HT-29 (cell line): Measurements from ENCODE around the gene ITGB8. TPM values are rescaled to one million over a fixed set of nuclear protein-coding genes. Genes with fewer than 3 reads are reported as not detected.

Experiments
- DNase-seq: peaks from one replicate; pipeline ENCODE4 v3.0.0-alpha.2; 2015; ENCODE audit warnings: low spot score
- total RNA-seq: library from RNA; depleted of rRNA; stranded (reverse); fragments of >200 nt; shearing (Covaris generic); gene quantifications from 2 replicates; pipeline ENCODE4 v1.2.3, GENCODE V29; 2014

The ITGB8 gene
- total RNA-seq, 1 experiment from 2014 or later = 25.4 TPM

- peak; percentile 64 for DNase-seq
Observed at GRCh38 chr7:20417675-20418382, 87.1 kb downstream of the ITGB8 start.

DNA sequence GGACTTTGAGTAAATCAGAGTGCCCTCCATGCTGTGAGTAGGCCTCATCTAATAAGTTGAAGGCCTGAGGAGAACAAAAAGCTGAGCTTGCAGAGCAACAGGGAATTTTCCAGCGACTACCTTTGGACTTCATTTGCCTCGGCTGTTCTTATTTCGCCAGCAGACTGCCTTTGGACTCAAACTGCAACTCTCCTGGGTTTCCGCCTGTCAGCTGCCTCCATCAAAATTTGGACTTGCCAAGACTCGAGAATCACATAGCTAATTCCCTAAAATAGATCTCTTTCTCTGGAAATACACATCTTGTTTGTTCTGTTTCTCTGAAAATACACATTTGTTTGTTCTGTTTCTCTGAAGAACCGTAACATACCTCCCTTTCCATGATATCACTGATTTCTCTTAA, 93.8 kb downstream of the ITGB8 start:
- DNase-seq = no peak

DNA sequence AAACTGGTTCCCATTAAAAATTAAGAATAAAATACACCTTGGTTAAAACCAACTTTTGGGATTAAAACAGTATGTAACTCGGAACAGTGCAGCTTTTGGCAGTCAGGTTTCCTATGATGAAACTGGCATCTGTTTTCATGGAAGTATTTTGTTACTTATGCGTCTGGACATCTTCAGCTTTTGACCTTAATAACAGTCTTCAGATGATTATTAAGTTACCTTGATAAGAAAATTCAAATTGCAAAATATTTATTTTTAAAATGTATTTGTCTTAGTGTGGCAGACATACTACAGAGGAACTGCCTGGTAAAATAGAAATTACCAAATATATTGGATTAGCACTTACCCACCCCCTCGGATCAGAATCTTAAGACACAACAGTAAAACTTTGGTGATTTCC, 100.0 kb downstream of the ITGB8 start:
- DNase-seq = no peak

- no peak for DNase-seq
Observed at GRCh38 chr7:20431146-20431545, 100.4 kb downstream of the ITGB8 start.

GRCh38 chr7:20432071-20432470, 101.4 kb downstream of the ITGB8 start:
- DNase-seq = no peak

DNA sequence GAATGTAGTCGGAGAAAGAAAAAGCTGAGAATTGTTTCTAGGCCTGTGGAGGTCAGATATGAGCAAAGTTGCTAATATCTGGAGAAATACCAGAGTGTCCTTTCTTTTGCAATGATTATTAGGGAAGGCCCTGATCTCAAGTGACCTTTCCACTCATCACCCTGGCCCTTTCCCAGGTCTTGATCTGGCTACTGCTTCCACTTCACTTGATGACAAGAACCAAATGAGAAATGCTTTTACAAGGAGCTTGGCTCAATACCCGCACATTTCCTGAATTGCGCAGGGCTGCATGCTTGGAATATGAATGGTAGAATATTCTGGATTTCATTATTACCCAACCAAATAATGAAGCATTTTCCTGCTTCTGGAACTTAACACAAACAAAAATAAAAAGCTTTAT, 104.6 kb downstream of the ITGB8 start:
- DNase-seq = no peak

DNA sequence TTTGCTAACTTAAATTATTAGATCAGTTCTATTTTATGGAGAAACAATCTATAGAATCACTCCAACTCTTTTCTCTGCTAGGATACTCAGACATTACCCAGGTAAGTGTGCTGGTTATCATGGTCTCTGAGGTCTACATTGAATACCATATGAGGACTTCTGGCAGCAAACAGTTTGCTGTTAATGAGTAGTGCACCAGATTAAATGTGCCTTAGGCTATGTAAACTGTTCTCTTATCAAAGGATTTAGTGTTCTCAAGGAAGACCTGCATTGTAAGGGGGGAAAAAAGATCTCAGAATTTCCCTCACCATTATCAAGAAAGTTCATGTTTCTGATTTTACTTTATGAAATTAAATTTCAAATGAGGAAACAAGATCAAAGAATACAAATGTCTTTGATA, 107.5 kb downstream of the ITGB8 start:
- DNase-seq = no peak

DNA sequence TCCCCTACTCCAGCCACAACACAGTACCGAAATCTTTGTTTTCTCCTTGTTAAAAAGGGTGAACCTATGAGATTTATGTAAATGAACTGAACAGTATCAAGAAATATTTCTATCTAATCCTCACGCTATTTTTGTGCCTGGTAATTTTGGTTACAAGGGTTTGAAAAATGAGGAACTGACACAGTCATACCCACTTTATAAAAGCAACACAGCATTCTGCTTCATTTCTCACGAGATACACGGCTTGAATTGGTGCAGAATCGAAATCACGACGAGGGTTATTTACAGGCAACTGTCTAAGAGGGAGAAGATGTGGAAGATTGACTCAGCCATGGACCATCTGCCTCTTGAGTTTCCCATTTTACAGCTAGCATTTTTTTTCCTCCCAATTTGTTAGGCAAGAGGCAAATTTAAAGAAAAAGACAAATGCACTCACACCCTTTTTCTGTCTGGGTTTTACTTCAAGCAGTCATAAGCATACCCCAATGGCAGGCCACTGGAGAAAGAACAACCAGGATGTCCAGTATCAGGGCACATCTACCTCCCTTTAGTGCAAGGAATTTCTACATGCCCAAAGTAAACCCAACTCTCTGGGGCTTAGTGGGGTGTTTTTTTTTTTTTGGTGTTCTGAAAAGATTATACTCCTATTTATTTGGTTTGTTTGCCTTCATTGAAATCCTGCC, 108.1 kb downstream of the ITGB8 start:
- DNase-seq = no peak

- DNase-seq = no peak
Observed at GRCh38 chr7:20439416-20440185, 108.9 kb downstream of the ITGB8 start.

DNA sequence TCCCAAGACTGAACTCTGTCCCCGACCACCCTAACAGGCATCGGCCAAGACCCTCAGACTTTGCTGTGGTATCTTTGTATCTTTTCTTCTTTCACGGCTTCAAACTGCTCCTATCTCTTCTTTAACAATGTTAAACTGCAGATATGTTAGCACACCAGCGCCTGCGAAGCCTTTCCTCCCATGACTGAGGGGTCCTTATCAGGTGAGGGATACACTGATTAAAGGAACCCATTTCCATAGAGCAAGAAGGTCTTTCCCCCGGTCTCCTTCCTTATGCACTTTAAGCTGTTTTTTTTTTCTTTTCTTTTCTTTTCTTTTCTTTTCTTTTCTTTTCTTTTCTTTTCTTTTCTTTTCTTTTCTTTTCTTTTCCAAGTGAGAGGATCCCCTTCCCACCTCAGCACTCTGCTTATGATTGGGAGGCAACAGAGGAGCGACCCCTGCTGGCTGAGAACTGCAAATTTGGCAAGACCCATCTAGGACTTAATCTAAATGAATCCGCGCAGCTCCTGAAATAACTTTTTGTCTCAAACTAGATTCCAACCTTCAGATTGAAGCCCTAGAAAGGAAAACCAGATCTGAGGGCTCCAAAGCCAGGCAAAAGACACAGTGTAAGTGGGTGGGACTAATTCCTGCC, 109.9 kb downstream of the ITGB8 start:
- DNase-seq = peak; percentile 30

GRCh38 chr7:20441346-20441745, 110.6 kb downstream of the ITGB8 start:
- DNase-seq = no peak

- DNase-seq = no peak
Observed at GRCh38 chr7:20441991-20442441, 111.3 kb downstream of the ITGB8 start.

DNA sequence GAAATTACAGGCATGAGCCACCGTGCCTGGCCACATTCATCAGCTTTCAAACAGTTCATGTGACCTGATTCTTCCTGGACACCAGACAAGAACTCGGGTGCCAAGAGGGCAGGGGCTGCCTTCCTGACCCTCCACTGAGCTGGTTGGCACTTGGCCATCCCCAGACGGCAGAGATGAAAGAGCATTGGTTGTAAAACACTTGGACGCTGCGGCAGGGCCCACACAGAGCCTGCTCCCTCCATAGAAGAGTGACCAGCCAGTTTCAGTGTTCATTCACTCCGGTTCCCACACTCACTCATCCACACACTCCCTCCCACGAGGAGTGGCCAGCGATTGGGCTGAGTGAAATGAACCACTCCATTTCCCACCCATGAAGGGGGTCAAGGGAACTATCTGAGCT, 112.3 kb downstream of the ITGB8 start:
- no peak for DNase-seq

DNA sequence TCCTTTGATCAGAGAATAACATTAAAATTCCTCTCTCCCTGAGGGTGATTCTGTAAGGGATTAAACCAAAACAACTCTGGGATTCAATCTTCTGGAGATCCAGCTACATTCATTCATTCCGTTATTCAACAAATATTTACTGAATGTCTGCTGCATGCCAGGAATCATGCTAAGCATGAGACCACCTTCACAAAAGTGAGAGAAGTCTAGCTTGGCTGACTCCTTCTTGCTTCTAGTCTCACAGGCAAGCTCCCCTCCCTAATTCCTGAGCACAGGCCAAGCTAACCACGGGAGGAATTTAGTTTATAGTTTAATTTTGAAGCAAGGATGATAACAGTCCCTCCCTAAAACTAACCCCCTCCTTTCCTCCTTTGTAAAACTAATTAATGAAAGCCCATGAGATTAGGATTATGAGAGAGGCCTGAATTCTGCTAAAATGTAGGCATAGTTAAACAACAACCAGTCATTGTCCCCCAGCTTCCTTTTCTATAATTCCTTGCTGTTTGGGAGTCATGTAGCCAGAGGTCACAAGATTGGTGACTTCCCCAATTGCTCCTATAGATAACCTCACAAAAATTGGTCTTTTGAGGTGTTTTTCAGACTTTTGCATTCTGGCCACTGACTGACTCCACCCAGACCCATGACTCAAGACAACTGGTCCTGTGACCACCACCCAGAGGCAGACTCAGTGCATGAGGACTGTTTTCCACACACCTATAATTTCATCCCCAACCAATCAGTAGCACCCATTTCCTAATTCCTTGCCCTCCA, 113.5 kb downstream of the ITGB8 start:
- DNase-seq = no peak

GRCh38 chr7:20447021-20447650, 116.4 kb downstream of the ITGB8 start:
- no peak for DNase-seq

GRCh38 chr7:20449176-20449575, 118.5 kb downstream of the ITGB8 start:
- no peak for DNase-seq

DNA sequence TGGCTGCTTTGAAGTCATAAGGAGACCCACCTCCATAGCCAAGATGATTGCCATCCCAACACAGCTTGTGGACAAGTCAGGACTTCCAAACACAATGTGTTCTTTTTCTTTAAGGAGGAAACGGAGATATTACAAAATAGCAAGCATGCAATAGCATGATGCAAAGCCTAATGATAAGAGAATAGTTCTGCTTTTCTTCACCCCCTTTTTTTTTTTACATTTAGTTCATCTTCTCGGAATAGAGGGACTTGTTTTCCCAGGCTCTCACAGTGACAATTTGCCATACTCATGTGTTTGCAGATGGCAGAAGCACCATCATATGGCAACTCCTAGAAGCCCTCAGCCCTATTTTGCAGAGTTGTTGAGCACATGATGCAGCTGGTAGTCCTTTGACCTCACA, 119.8 kb downstream of the ITGB8 start:
- no peak for DNase-seq

DNA sequence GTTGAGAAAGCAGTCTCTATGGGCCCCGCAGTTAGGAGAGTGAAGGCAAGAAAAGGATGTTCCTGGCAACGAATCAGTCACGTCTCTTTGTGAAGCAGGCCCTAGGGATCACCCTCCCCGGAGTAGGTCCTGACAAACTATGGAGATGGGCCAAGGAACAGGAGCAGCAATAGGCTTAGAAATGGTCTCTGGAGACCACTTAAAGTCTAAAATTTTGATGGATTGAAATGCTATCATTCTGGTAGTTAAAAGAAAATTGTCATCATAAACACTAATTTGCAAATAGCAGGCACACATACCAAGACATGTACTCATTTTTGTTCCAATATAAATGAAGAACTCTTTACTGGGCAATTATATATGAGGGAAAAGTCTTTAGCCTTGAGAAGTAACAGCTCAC, 123.5 kb downstream of the ITGB8 start:
- DNase-seq = no peak

DNA sequence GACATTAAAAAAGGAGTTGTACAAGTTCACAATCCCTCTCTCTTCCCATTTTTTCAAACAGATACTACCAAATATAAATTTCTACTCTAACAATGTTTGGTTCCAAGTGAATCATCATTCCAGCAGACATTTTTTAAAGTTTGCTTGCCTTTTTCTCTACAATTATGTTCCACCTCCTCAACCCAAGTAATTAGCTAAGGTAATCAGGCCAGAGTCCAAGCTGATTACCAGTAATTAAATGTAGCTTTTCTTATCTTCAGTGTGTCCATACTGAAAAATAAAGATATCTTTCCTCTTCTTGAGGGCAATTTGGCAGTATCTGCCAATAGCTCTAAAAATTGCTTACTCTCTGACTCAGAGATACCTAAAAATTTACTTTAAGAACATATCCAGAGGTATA, 126.0 kb downstream of the ITGB8 start:
- no peak for DNase-seq

GRCh38 chr7:20458521-20458920, 127.8 kb downstream of the ITGB8 start:
- no peak for DNase-seq

GRCh38 chr7:20459419-20459818, 128.7 kb downstream of the ITGB8 start:
- no peak for DNase-seq
